ENCODE data around the gene NGF.

The NGF gene

GRCh38 chr1:115374598-115374997 lies 36.5 kb upstream of the NGF start:
- no peak overlapping the region for H3K4me2 ChIP-seq (ENCODE audit: low read length)
- no peaks in the 10 kb centered on the region for H3K36me3 ChIP-seq (ENCODE audit: control insufficient read depth in 1 of 2, insufficient read depth in 2 of 2, low read length in 2 of 2)
- WGBS (ENCODE audit: extremely low coverage, insufficient coverage, insufficient read length) = no CpG with 5 or more reads among the region's 3 CpGs

GRCh38 chr1:115373305-115373704 lies 35.3 kb upstream of the NGF start:
- peak in 1 of 2 donors; percentile 10 for DNase-seq

More at GRCh38 chr1:115374598-115374997, 36.5 kb upstream of the NGF start:
- Histone ChIP-seq H3K9me3 (ENCODE audit: insufficient read depth, low read depth, low read length) (no peaks in the 10 kb centered on the region), H3K79me2 (ENCODE audit: control insufficient read depth, insufficient read depth, low read length, poor library complexity) (no peaks in the 10 kb centered on the region), H2BK5ac (ENCODE audit: low read depth, low read length, poor library complexity) (no peak overlapping the region), H2BK120ac (ENCODE audit: insufficient read depth, low read length, poor library complexity) (no peak overlapping the region), H2BK12ac (ENCODE audit: low read length) (no peak overlapping the region), H4K12ac (ENCODE audit: low read depth, low read length) (no peak overlapping the region), H2AFZ (ENCODE audit: insufficient read depth, low read length, poor library complexity) (no peak overlapping the region), H2AK5ac (ENCODE audit: low read length) (no peak overlapping the region), H3K4ac (ENCODE audit: low read depth, low read length) (no peak overlapping the region), H3K14ac (ENCODE audit: low read length) (no peak overlapping the region), H4K91ac (ENCODE audit: low read depth, low read length) (no peak overlapping the region), H3K4me1 (ENCODE audit: control insufficient read depth in 1 of 2, insufficient read depth in 2 of 2, low read length in 2 of 2) (no peaks in the 10 kb centered on the region), H3K18ac (ENCODE audit: low read length) (no peak overlapping the region), H3K79me1 (ENCODE audit: low read length) (no peaks in the 10 kb centered on the region), H3K23ac (ENCODE audit: low read length) (no peak overlapping the region), H3K9ac (ENCODE audit: low read length) (no peak overlapping the region), H3K27me3 (ENCODE audit: insufficient read depth, low read length) (no peaks in the 10 kb centered on the region), H4K8ac (ENCODE audit: low read depth, low read length) (no peak overlapping the region), H3K4me3 (ENCODE audit: low read depth, low read length) (no peak overlapping the region), H3K27ac (ENCODE audit: low read depth, low read length) (no peak overlapping the region)
- no peak for DNase-seq

GRCh38 chr1:115365738-115366137 lies 27.7 kb upstream of the NGF start:
- WGBS (ENCODE audit: extremely low coverage, insufficient coverage, insufficient read length) = no CpG with 5 or more reads among the region's 5 CpGs
- no peak overlapping the region for H2AK5ac ChIP-seq (ENCODE audit: low read length)

More at GRCh38 chr1:115373305-115373704, 35.3 kb upstream of the NGF start:
- H3K36me3 ChIP-seq (ENCODE audit: control insufficient read depth in 1 of 2, insufficient read depth in 2 of 2, low read length in 2 of 2) = no peaks in the 10 kb centered on the region
- no peak overlapping the region for H3K14ac ChIP-seq (ENCODE audit: low read length)
- H2BK12ac ChIP-seq (ENCODE audit: low read length) = no peak overlapping the region
- H3K9ac ChIP-seq (ENCODE audit: low read length) = no peak overlapping the region
- no peak overlapping the region for H4K12ac ChIP-seq (ENCODE audit: low read depth, low read length)
- no peaks in the 10 kb centered on the region for H3K9me3 ChIP-seq (ENCODE audit: insufficient read depth, low read depth, low read length)
- no peak overlapping the region for H2AFZ ChIP-seq (ENCODE audit: insufficient read depth, low read length, poor library complexity)
- no peaks in the 10 kb centered on the region for H3K4me1 ChIP-seq (ENCODE audit: control insufficient read depth in 1 of 2, insufficient read depth in 2 of 2, low read length in 2 of 2)
- H3K79me2 ChIP-seq (ENCODE audit: control insufficient read depth, insufficient read depth, low read length, poor library complexity) = no peaks in the 10 kb centered on the region
- H4K91ac ChIP-seq (ENCODE audit: low read depth, low read length) = no peak overlapping the region
- no peak overlapping the region for H3K27ac ChIP-seq (ENCODE audit: low read depth, low read length)
- no peak overlapping the region for H2BK5ac ChIP-seq (ENCODE audit: low read depth, low read length, poor library complexity)
- no peaks in the 10 kb centered on the region for H3K27me3 ChIP-seq (ENCODE audit: insufficient read depth, low read length)
- no peak overlapping the region for H3K4me2 ChIP-seq (ENCODE audit: low read length)
- H2BK120ac ChIP-seq (ENCODE audit: insufficient read depth, low read length, poor library complexity) = no peak overlapping the region
- H3K79me1 ChIP-seq (ENCODE audit: low read length) = no peaks in the 10 kb centered on the region
- H3K23ac ChIP-seq (ENCODE audit: low read length) = no peak overlapping the region
- H4K8ac ChIP-seq (ENCODE audit: low read depth, low read length) = no peak overlapping the region
- H3K4me3 ChIP-seq (ENCODE audit: low read depth, low read length) = no peak overlapping the region
- no peak overlapping the region for H3K18ac ChIP-seq (ENCODE audit: low read length)
- H2AK5ac ChIP-seq (ENCODE audit: low read length) = no peak overlapping the region
- H3K4ac ChIP-seq (ENCODE audit: low read depth, low read length) = no peak overlapping the region

GRCh38 chr1:115364780-115365155 lies 26.7 kb upstream of the NGF start:
- no peak for DNase-seq
- no peak overlapping the region for H4K12ac ChIP-seq (ENCODE audit: low read depth, low read length)
- no peaks in the 10 kb centered on the region for H3K27me3 ChIP-seq (ENCODE audit: insufficient read depth, low read length)
- H3K36me3 ChIP-seq (ENCODE audit: control insufficient read depth in 1 of 2, insufficient read depth in 2 of 2, low read length in 2 of 2) = no peaks in the 10 kb centered on the region
- no peak overlapping the region for H3K23ac ChIP-seq (ENCODE audit: low read length)
- H2BK5ac ChIP-seq (ENCODE audit: low read depth, low read length, poor library complexity) = no peak overlapping the region
- H3K79me1 ChIP-seq (ENCODE audit: low read length) = no peaks in the 10 kb centered on the region
- H2AFZ ChIP-seq (ENCODE audit: insufficient read depth, low read length, poor library complexity) = no peak overlapping the region
- H3K27ac ChIP-seq (ENCODE audit: low read depth, low read length) = no peak overlapping the region
- H3K14ac ChIP-seq (ENCODE audit: low read length) = no peak overlapping the region
- WGBS (ENCODE audit: extremely low coverage, insufficient coverage, insufficient read length) = no CpG with 5 or more reads among the region's 2 CpGs
- H2AK5ac ChIP-seq (ENCODE audit: low read length) = no peak overlapping the region
- no peaks in the 10 kb centered on the region for H3K79me2 ChIP-seq (ENCODE audit: control insufficient read depth, insufficient read depth, low read length, poor library complexity)
- no peak overlapping the region for H2BK120ac ChIP-seq (ENCODE audit: insufficient read depth, low read length, poor library complexity)
- H3K4ac ChIP-seq (ENCODE audit: low read depth, low read length) = no peak overlapping the region
- no peak overlapping the region for H3K9ac ChIP-seq (ENCODE audit: low read length)
- no peak overlapping the region for H3K18ac ChIP-seq (ENCODE audit: low read length)
- H3K9me3 ChIP-seq (ENCODE audit: insufficient read depth, low read depth, low read length) = peaks cover 15% of the 10 kb centered on the region
- no peak overlapping the region for H3K4me2 ChIP-seq (ENCODE audit: low read length)
- H4K8ac ChIP-seq (ENCODE audit: low read depth, low read length) = no peak overlapping the region
- no peak overlapping the region for H4K91ac ChIP-seq (ENCODE audit: low read depth, low read length)
- no peak overlapping the region for H2BK12ac ChIP-seq (ENCODE audit: low read length)
- H3K4me3 ChIP-seq (ENCODE audit: low read depth, low read length) = no peak overlapping the region
- H3K4me1 ChIP-seq (ENCODE audit: control insufficient read depth in 1 of 2, insufficient read depth in 2 of 2, low read length in 2 of 2) = no peaks in the 10 kb centered on the region

More at GRCh38 chr1:115365738-115366137, 27.7 kb upstream of the NGF start:
- H4K91ac ChIP-seq (ENCODE audit: low read depth, low read length) = no peak overlapping the region
- H3K79me1 ChIP-seq (ENCODE audit: low read length) = no peaks in the 10 kb centered on the region
- H3K4ac ChIP-seq (ENCODE audit: low read depth, low read length) = no peak overlapping the region
- no peak overlapping the region for H3K18ac ChIP-seq (ENCODE audit: low read length)
- H3K4me1 ChIP-seq (ENCODE audit: control insufficient read depth in 1 of 2, insufficient read depth in 2 of 2, low read length in 2 of 2) = no peaks in the 10 kb centered on the region
- H3K79me2 ChIP-seq (ENCODE audit: control insufficient read depth, insufficient read depth, low read length, poor library complexity) = no peaks in the 10 kb centered on the region
- no peak overlapping the region for H2BK5ac ChIP-seq (ENCODE audit: low read depth, low read length, poor library complexity)
- no peak overlapping the region for H4K12ac ChIP-seq (ENCODE audit: low read depth, low read length)
- DNase-seq = no peak
- no peak overlapping the region for H3K27ac ChIP-seq (ENCODE audit: low read depth, low read length)
- H4K8ac ChIP-seq (ENCODE audit: low read depth, low read length) = no peak overlapping the region
- no peak overlapping the region for H3K4me2 ChIP-seq (ENCODE audit: low read length)
- H3K14ac ChIP-seq (ENCODE audit: low read length) = no peak overlapping the region
- no peak overlapping the region for H3K4me3 ChIP-seq (ENCODE audit: low read depth, low read length)
- H2BK120ac ChIP-seq (ENCODE audit: insufficient read depth, low read length, poor library complexity) = no peak overlapping the region
- H3K27me3 ChIP-seq (ENCODE audit: insufficient read depth, low read length) = no peaks in the 10 kb centered on the region
- H3K36me3 ChIP-seq (ENCODE audit: control insufficient read depth in 1 of 2, insufficient read depth in 2 of 2, low read length in 2 of 2) = no peaks in the 10 kb centered on the region
- H3K23ac ChIP-seq (ENCODE audit: low read length) = no peak overlapping the region
- H3K9me3 ChIP-seq (ENCODE audit: insufficient read depth, low read depth, low read length) = peaks cover 6% of the 10 kb centered on the region
- H2AFZ ChIP-seq (ENCODE audit: insufficient read depth, low read length, poor library complexity) = no peak overlapping the region
- no peak overlapping the region for H2BK12ac ChIP-seq (ENCODE audit: low read length)
- H3K9ac ChIP-seq (ENCODE audit: low read length) = no peak overlapping the region

Data from trophoblast cell (in vitro differentiated cells and primary cell).